B cell (primary cell): Measurements from ENCODE around the gene C7. TPM values are rescaled to one million over a fixed set of nuclear protein-coding genes. Genes with fewer than 3 reads are reported as not detected.

Source experiments
- ATAC-seq: fragments of 200-7000 bp; cut with Tn5 transposase; one replicate; pipeline ENCODE4 v1.10.0; 2021; ENCODE audit warnings: low read depth, mild to moderate bottlenecking, moderate number of reproducible peaks, moderate library complexity
- CTCF ChIA-PET: fragments of 350-600 bp; sonication (Branson Sonifier 250); formaldehyde crosslinking; loops from one replicate; lab custom pipeline; 2021; ENCODE audit warnings: antibody characterized with exemption, inconsistent platforms; lab: Charles Lee
- POLR2A ChIA-PET: fragments of 350-600 bp; sonication (Branson Sonifier 250); formaldehyde crosslinking; loops from one replicate; lab custom pipeline; 2021; ENCODE audit warnings: antibody characterized with exemption; lab: Charles Lee
- DNase-seq: peaks from one replicate; pipeline ENCODE4 v3.0.0; 2013
- H2AFZ ChIP-seq: 2 replicates; pipeline ENCODE4 v1.6.1; 2012; ENCODE audit warnings: mild to moderate bottlenecking, low read depth, low read length; ENCODE audit not compliant: insufficient read depth, poor library complexity, severe bottlenecking
- H3K27ac ChIP-seq, 2 donors: 1 replicate in 1 of 2; 2 replicates in 1 of 2; pipeline ENCODE4 v1.5.1; 2012 to 2013; ENCODE audit warnings: low read length in 2 of 2, mild to moderate bottlenecking in 2 of 2, moderate library complexity in 1 of 2
- H3K27me3 ChIP-seq, 4 experiments: fragments of 200-600 bp in 1 of 4; sonication (generic) in 1 of 4; replicated peaks in 1 of 4; 1 replicate in 2 of 4; 2 replicates in 2 of 4; pipeline versions ENCODE4 v1.6.1 to v1.7.0; 2013 to 2016; ENCODE audit warnings: low read length in 3 of 4, mild to moderate bottlenecking in 2 of 4, mixed read lengths in 1 of 4, moderate library complexity in 1 of 4; ENCODE audit not compliant: insufficient read depth in 4 of 4, control insufficient read depth in 3 of 4; ENCODE audit errors: control extremely low read depth in 1 of 4
- H3K36me3 ChIP-seq, 2 experiments: replicated peaks in 1 of 2; 1 replicate in 1 of 2; 2 replicates in 1 of 2; pipeline versions ENCODE4 v1.6.1 to v1.7.1; 2013; ENCODE audit warnings: low read length in 1 of 2; ENCODE audit not compliant: insufficient read depth in 2 of 2, control insufficient read depth in 1 of 2; ENCODE audit errors: control extremely low read depth in 1 of 2, extremely low read depth in 1 of 2
- H3K4me1 ChIP-seq, 2 donors: fragments of 200-600 bp in 1 of 2; sonication (generic) in 1 of 2; 1 replicate in 1 of 2; 2 replicates in 1 of 2; pipeline versions ENCODE4 v1.5.1 to v1.6.1; 2013 to 2017; ENCODE audit warnings: low read length in 2 of 2; ENCODE audit not compliant: control insufficient read depth in 2 of 2, insufficient read depth in 2 of 2
- H3K4me2 ChIP-seq: replicated peaks from 2 replicates; pipeline ENCODE3; 2012; ENCODE audit warnings: mild to moderate bottlenecking, low read depth, low read length; ENCODE audit not compliant: poor library complexity, severe bottlenecking
- H3K4me3 ChIP-seq, 5 experiments: fragments of 200-600 bp in 1 of 5; sonication (generic) in 1 of 5; 1 replicate in 3 of 5; 2 replicates in 2 of 5; pipeline versions ENCODE4 v1.5.1 to v1.7.0; 2011 to 2016; ENCODE audit warnings: low read length in 4 of 5, mild to moderate bottlenecking in 4 of 5, low read depth in 2 of 5, control low read depth in 1 of 5, moderate library complexity in 1 of 5; ENCODE audit not compliant: insufficient read depth in 1 of 5; ENCODE audit errors: control extremely low read depth in 1 of 5, extremely low read depth in 1 of 5
- H3K79me2 ChIP-seq: fragments of 200-600 bp; sonication (generic); one replicate; pipeline ENCODE4 v1.6.0; 2016; ENCODE audit warnings: low read length; ENCODE audit not compliant: control insufficient read depth, insufficient read depth
- H3K9ac ChIP-seq: fragments of 200-600 bp; sonication (generic); 2 replicates; pipeline ENCODE4 v1.6.1; 2017; ENCODE audit warnings: mild to moderate bottlenecking, low read length, moderate library complexity
- H3K9me3 ChIP-seq, 3 donors: one replicate each; pipeline versions ENCODE4 v1.6.1 to v1.7.1; 2013; ENCODE audit warnings: low read length in 2 of 3; ENCODE audit not compliant: control insufficient read depth in 2 of 3, insufficient read depth in 1 of 3; ENCODE audit errors: control extremely low read depth in 1 of 3
- H4K20me1 ChIP-seq: 2 replicates; pipeline ENCODE4 v1.6.0; 2012; ENCODE audit warnings: mild to moderate bottlenecking, low read length; ENCODE audit not compliant: insufficient read depth, control insufficient read depth, poor library complexity, severe bottlenecking
- H3K27ac Mint-ChIP-seq: one replicate; pipeline ENCODE4 v1.8.0; 2021; ENCODE audit warnings: mixed read lengths
- H3K27me3 Mint-ChIP-seq: one replicate; pipeline ENCODE4 v1.8.0; 2021; ENCODE audit warnings: mixed read lengths
- H3K4me1 Mint-ChIP-seq: one replicate; pipeline ENCODE4 v1.8.0; 2021; ENCODE audit warnings: mixed read lengths
- H3K4me3 Mint-ChIP-seq: one replicate; pipeline ENCODE4 v1.8.0; 2021; ENCODE audit warnings: mixed read lengths
- H3K9me3 Mint-ChIP-seq: one replicate; pipeline ENCODE4 v1.8.0; 2022; ENCODE audit warnings: mixed read lengths; ENCODE audit not compliant: insufficient read depth
- CTCF ChIP-seq: fragments of 200-600 bp; IDR thresholded peaks from one replicate; pipeline ENCODE4 v1.8.0; 2022; ENCODE audit warnings: antibody characterized with exemption, mild to moderate bottlenecking
- EZH2 ChIP-seq: IDR thresholded peaks from 2 replicates; pipeline ENCODE4 v1.6.1; 2012; ENCODE audit warnings: borderline replicate concordance, low read depth, mild to moderate bottlenecking, moderate library complexity, low read length; ENCODE audit not compliant: insufficient read depth, poor library complexity, severe bottlenecking
- WGBS: methylation state at CpG from one replicate; pipeline ENCODE4 v1.1.5; 2013; ENCODE audit warnings: missing lambda C conversion rate; ENCODE audit not compliant: insufficient coverage; 5-methylcytosine and 5-hydroxymethylcytosine counted together
- intact Hi-C: fragments of 100-400 bp; cut with micrococcal nuclease; formaldehyde crosslinking; loops from one replicate; pipeline ENCODE4 v1.10.0; 2022
- polyA plus RNA-seq: library from polyadenylated mRNA; depleted of rRNA; stranded (reverse); fragments of >200 nt; gene quantifications from 2 replicates; pipeline ENCODE4 v1.2.3, GENCODE V29; 2012
- total RNA-seq, 2 donors: library from RNA; stranded (reverse); fragments of 120-200 nt in 1 of 2; gene quantifications; 1 replicate in 1 of 2; 2 replicates in 1 of 2; pipeline versions ENCODE4 v1.2.3 to v1.2.4, GENCODE V29; 2013 to 2022

Gene C7
- total and polyA plus RNA-seq, 2 donors (not counting 1 experiment from before 2014, with no cell fraction given), result not detected

GRCh38 chr5:40906351-40906751, 2.9 kb upstream of the C7 start:
- Histone ChIP-seq H3K4me3 (no peak overlapping the region), H2AFZ (no peak overlapping the region), H4K20me1 (no peaks in the 10 kb centered on the region), H3K27ac (no peak overlapping the region), H3K27me3 (no peaks in the 10 kb centered on the region), H3K36me3 (no peaks in the 10 kb centered on the region), H3K9me3 (no peaks in the 10 kb centered on the region), H3K9ac (no peak overlapping the region), H3K4me2 (no peak overlapping the region), H3K79me2 (no peaks in the 10 kb centered on the region), H3K4me1 (no peaks in the 10 kb centered on the region)
- DNase-seq (no peak), ATAC-seq (no peak)
- Mint-ChIP-seq H3K27ac (no peak overlapping the region), H3K27me3 (peaks cover 11% of the 10 kb centered on the region), H3K4me3 (no peak overlapping the region), H3K9me3 (no peaks in the 10 kb centered on the region), H3K4me1 (no peaks in the 10 kb centered on the region)
- ChIA-PET CTCF (no interaction called here), POLR2A (no interaction called here)
- no peak for TF ChIP-seq EZH2
- TF ChIP-seq CTCF, result no peak
- intact Hi-C loops, result no loop called here
- no CpG with 5 or more reads among the region's 1 CpG for WGBS

- ChIA-PET POLR2A (no interaction called here), CTCF (interaction anchor here (0.6 kb wide), 1 partner anchor 999 kb away, joined by 3 read pairs; no protein-coding TSS in a partner anchor)
- H3K9me3 ChIP-seq, result no peaks in the 10 kb centered on the region
- H3K9ac ChIP-seq, result no peak overlapping the region
- no peak overlapping the region for H2AFZ ChIP-seq
- no peak overlapping the region for H3K27ac ChIP-seq
- H3K27me3 ChIP-seq, result peaks cover 0 to 3% (median under 1%) of the 10 kb centered on the region in 4 experiments
- no peaks in the 10 kb centered on the region for H3K4me1 Mint-ChIP-seq
- H3K27ac Mint-ChIP-seq, result no peak overlapping the region
- ATAC-seq (no peak), DNase-seq (no peak)
- no peak for TF ChIP-seq EZH2
- TF ChIP-seq CTCF, result no peak
- no peak overlapping the region for H3K4me2 ChIP-seq
- no peak overlapping the region for H3K4me3 ChIP-seq
- no peak overlapping the region for H3K4me3 Mint-ChIP-seq
- whole genome bisulfite sequencing, result no CpG with 5 or more reads among the region's 2 CpGs
- H3K79me2 ChIP-seq, result no peaks in the 10 kb centered on the region
- peaks cover 22% of the 10 kb centered on the region for H3K27me3 Mint-ChIP-seq
- intact Hi-C loops, result no loop called here
- no peaks in the 10 kb centered on the region for H3K36me3 ChIP-seq
- H3K4me1 ChIP-seq, result no peaks in the 10 kb centered on the region
- H4K20me1 ChIP-seq, result no peaks in the 10 kb centered on the region
- no peaks in the 10 kb centered on the region for H3K9me3 Mint-ChIP-seq
Measured at GRCh38 chr5:40909723-40910122, 426 bp downstream of the C7 start.
